ENCODE measurements around the gene LRP1B.

The LRP1B gene

GRCh38 chr2:141618457-141618856 is 512.4 kb downstream of the LRP1B start:
- H3K79me2 ChIP-seq (ENCODE audit: insufficient read depth, low read length), result no peaks in the 10 kb centered on the region
- H3K27me3 ChIP-seq (ENCODE audit: insufficient read depth, low read length), result no peaks in the 10 kb centered on the region
- no peak overlapping the region for H3K27ac ChIP-seq (ENCODE audit: low read depth, low read length, poor library complexity, severe bottlenecking)
- H3K9me3 ChIP-seq (ENCODE audit: low read length), result no peaks in the 10 kb centered on the region
- no peak overlapping the region for H3K4me3 ChIP-seq (ENCODE audit: low read depth, low read length, poor library complexity, severe bottlenecking)
- no peak overlapping the region for H2AFZ ChIP-seq (ENCODE audit: low read length)
- no peak overlapping the region for H3K4me2 ChIP-seq (ENCODE audit: low read length)
- no peaks in the 10 kb centered on the region for H3F3A ChIP-seq (ENCODE audit: insufficient read depth, low read length)
- no peaks in the 10 kb centered on the region for H3K9me2 ChIP-seq (ENCODE audit: low read depth, low read length)
- H3K4me1 ChIP-seq (ENCODE audit: insufficient read depth, low read length, severe bottlenecking), result no peaks in the 10 kb centered on the region
- H3K9ac ChIP-seq (ENCODE audit: low read length), result no peak overlapping the region
- H3K36me3 ChIP-seq (ENCODE audit: insufficient read depth, low read length), result no peaks in the 10 kb centered on the region
- TF ChIP-seq EZH2 (IDR thresholded peaks at IDR 0.05; ENCODE audit: borderline replicate concordance, low read length) (no peak), CTCF (IDR thresholded peaks at IDR 0.05; ENCODE audit: low read length) (no peak)
- H4K20me1 ChIP-seq (ENCODE audit: insufficient read depth, low read length), result no peaks in the 10 kb centered on the region

- Histone ChIP-seq H3F3A (ENCODE audit: insufficient read depth, low read length) (no peaks in the 10 kb centered on the region), H4K20me1 (ENCODE audit: insufficient read depth, low read length) (no peaks in the 10 kb centered on the region), H3K4me2 (ENCODE audit: low read length) (no peak overlapping the region), H3K79me2 (ENCODE audit: insufficient read depth, low read length) (no peaks in the 10 kb centered on the region), H3K9me2 (ENCODE audit: low read depth, low read length) (no peaks in the 10 kb centered on the region), H3K9me3 (ENCODE audit: low read length) (no peaks in the 10 kb centered on the region), H3K27me3 (ENCODE audit: insufficient read depth, low read length) (no peaks in the 10 kb centered on the region), H3K4me3 (ENCODE audit: low read depth, low read length, poor library complexity, severe bottlenecking) (no peak overlapping the region), H2AFZ (ENCODE audit: low read length) (no peak overlapping the region), H3K9ac (ENCODE audit: low read length) (no peak overlapping the region), H3K36me3 (ENCODE audit: insufficient read depth, low read length) (no peaks in the 10 kb centered on the region), H3K27ac (ENCODE audit: low read depth, low read length, poor library complexity, severe bottlenecking) (no peak overlapping the region), H3K4me1 (ENCODE audit: insufficient read depth, low read length, severe bottlenecking) (no peaks in the 10 kb centered on the region)
- TF ChIP-seq CTCF (IDR thresholded peaks at IDR 0.05; ENCODE audit: low read length), result no peak
- TF ChIP-seq EZH2 (IDR thresholded peaks at IDR 0.05; ENCODE audit: borderline replicate concordance, low read length), result no peak
Observed at GRCh38 chr2:141611981-141612380, 518.8 kb downstream of the LRP1B start.

- no peak for TF ChIP-seq EZH2 (IDR thresholded peaks at IDR 0.05; ENCODE audit: borderline replicate concordance, low read length)
- TF ChIP-seq CTCF (IDR thresholded peaks at IDR 0.05; ENCODE audit: low read length), result no peak
- H3F3A ChIP-seq (ENCODE audit: insufficient read depth, low read length), result no peaks in the 10 kb centered on the region
Observed at GRCh38 chr2:141611176-141611571, 519.6 kb downstream of the LRP1B start.

More at GRCh38 chr2:141611176-141611571, 519.6 kb downstream of the LRP1B start:
- Histone ChIP-seq H3K4me3 (ENCODE audit: low read depth, low read length, poor library complexity, severe bottlenecking) (no peak overlapping the region), H3K27ac (ENCODE audit: low read depth, low read length, poor library complexity, severe bottlenecking) (no peak overlapping the region), H3K9ac (ENCODE audit: low read length) (no peak overlapping the region), H3K36me3 (ENCODE audit: insufficient read depth, low read length) (no peaks in the 10 kb centered on the region), H3K4me2 (ENCODE audit: low read length) (no peak overlapping the region), H3K9me3 (ENCODE audit: low read length) (no peaks in the 10 kb centered on the region), H3K27me3 (ENCODE audit: insufficient read depth, low read length) (no peaks in the 10 kb centered on the region), H2AFZ (ENCODE audit: low read length) (no peak overlapping the region), H3K79me2 (ENCODE audit: insufficient read depth, low read length) (no peaks in the 10 kb centered on the region), H3K9me2 (ENCODE audit: low read depth, low read length) (no peaks in the 10 kb centered on the region), H3K4me1 (ENCODE audit: insufficient read depth, low read length, severe bottlenecking) (no peaks in the 10 kb centered on the region), H4K20me1 (ENCODE audit: insufficient read depth, low read length) (no peaks in the 10 kb centered on the region)
